NCI-H146 treated with DMSO at 0.1 percent for 48 hours (cell line): ENCODE data around the gene PIGU.
A peak's percentile ranks its signal among the peaks of the same experiment; 100 is the strongest.
"Not testable (repeated sequence)": the region's sequence is repeated elsewhere in the genome, so short reads cannot be mapped to it uniquely, and the experiment has no call there.

ENCODE experiments used
- DNase-seq: peaks from one replicate; lab custom pipeline; 2025; ENCODE audit not compliant: unreplicated experiment; lab: John Stamatoyannopoulos, UW

Gene PIGU

GRCh38 chr20:34516247-34517113 is 160.4 kb downstream of the PIGU start, which contains the start of gene DYNLRB1:
DYNLRB1 (plus strand) TSS chr20:34516422; CDS start chr20:34516459, 37 bp downstream.
- DNase-seq, result peak; percentile 92

GRCh38 chr20:34515484-34516246 is 161.2 kb downstream of the PIGU start:
- peak; percentile 47 for DNase-seq

- DNase-seq, result no peak
These were observed 161.9 kb downstream of the PIGU start for GRCh38 chr20:34514897-34515483.

- DNase-seq, result not testable (repeated sequence)
These were observed 162.9 kb downstream of the PIGU start for GRCh38 chr20:34514034-34514433.

GRCh38 chr20:34512955-34513419 is 163.9 kb downstream of the PIGU start:
- DNase-seq, result no peak

- no peak for DNase-seq
These were observed 164.5 kb downstream of the PIGU start for GRCh38 chr20:34512266-34512954.

- DNase-seq, result no peak
These were observed 165.0 kb downstream of the PIGU start for GRCh38 chr20:34511891-34512265.

- DNase-seq, result no peak
These were observed 166.3 kb downstream of the PIGU start for GRCh38 chr20:34510575-34510974.
